WTC11 (cell line): ENCODE results near the gene ZBTB20.

Experiments
- CTCF ChIP-seq: fragments of 200-600 bp; IDR thresholded peaks from 2 replicates; pipeline ENCODE4 v1.8.0; 2022; ENCODE audit warnings: antibody characterized with exemption
- E2F4 ChIP-seq: sonication (generic); formaldehyde crosslinking; IDR thresholded peaks from 2 replicates; pipeline ENCODE4 v1.8.1; 2022; ENCODE audit warnings: low read depth, mild to moderate bottlenecking, moderate library complexity, missing genetic modification reagents, borderline replicate concordance
- ETV6 ChIP-seq: sonication (generic); formaldehyde crosslinking; IDR thresholded peaks from 2 replicates; pipeline ENCODE4 v1.8.1; 2022; ENCODE audit warnings: mild to moderate bottlenecking, missing genetic modification reagents
- NR2C2 ChIP-seq: sonication (generic); formaldehyde crosslinking; IDR thresholded peaks from 2 replicates; pipeline ENCODE4 v1.8.0; 2022; ENCODE audit warnings: mild to moderate bottlenecking, missing genetic modification reagents
- PREB ChIP-seq: sonication (generic); formaldehyde crosslinking; IDR thresholded peaks from 2 replicates; pipeline ENCODE4 v1.8.1; 2022; ENCODE audit warnings: mild to moderate bottlenecking, missing genetic modification reagents, moderate library complexity, borderline replicate concordance
- SMAD3 ChIP-seq: sonication (generic); formaldehyde crosslinking; IDR thresholded peaks from 2 replicates; pipeline ENCODE4 v1.8.0; 2022; ENCODE audit warnings: missing genetic modification reagents, mild to moderate bottlenecking, borderline replicate concordance

- no peak for TF ChIP-seq PREB
- no peak for TF ChIP-seq CTCF
- TF ChIP-seq SMAD3 (CRISPR knock-in tag), result no peak
- TF ChIP-seq E2F4 (CRISPR knock-in tag), result no peak
- TF ChIP-seq ETV6 (CRISPR knock-in tag), result no peak
- TF ChIP-seq NR2C2 (CRISPR knock-in tag), result no peak
These were observed 714.8 kb downstream of the ZBTB20 start for GRCh38 chr3:114432310-114432709.
